LHCN-M2 (cell line): ENCODE data around the gene SLC6A1. TPM values are rescaled to one million over a fixed set of nuclear protein-coding genes. Genes with fewer than 3 reads are reported as not detected.
"Not testable (repeated sequence)": the region's sequence is repeated elsewhere in the genome, so short reads cannot be mapped to it uniquely, and the experiment has no call there.

Source experiments
- DNase-seq: peaks from one replicate; pipeline ENCODE4 v3.0.0-alpha.2; 2012; ENCODE audit warnings: low read depth
- total RNA-seq: library from RNA; depleted of rRNA; stranded (reverse); fragments of >200 nt; gene quantifications from 2 replicates; pipeline ENCODE4 v1.2.3, GENCODE V29; 2014

Gene SLC6A1
- total RNA-seq, 1 experiment from 2014 or later = under 0.01 TPM

DNA sequence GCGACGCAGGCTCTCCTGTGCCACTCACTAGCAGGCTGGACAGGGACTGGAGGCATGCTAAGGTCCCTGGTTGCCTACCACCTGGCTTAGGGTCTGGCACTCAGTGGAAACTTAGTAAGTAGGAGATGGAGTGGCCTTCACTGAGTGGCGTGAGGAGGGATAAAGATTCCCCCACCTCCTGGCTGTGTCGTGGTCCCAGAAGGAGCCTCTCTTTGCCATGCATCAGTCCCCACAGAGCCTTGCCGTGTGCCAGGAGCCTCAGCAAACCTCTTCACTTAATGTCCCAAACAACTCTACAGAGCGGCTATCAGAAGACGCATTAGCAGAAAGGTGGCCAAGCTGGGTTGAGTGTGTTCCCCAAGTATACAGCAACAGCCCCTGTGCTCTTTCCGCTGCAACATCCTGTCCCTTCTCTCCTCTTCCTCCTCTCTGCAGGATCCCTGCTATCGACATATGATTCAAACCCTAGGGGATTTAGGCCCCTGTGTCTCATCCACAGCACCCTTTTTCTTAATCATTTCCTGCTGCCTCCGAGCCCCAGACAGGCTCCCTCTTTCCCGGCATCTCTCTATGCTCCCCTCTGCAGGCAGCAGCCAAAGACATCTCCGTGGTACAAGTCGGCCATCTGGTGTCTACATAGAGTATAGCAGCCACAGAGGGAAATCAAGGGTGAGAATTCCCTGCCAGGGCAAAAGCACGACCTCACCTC, 66.7 kb downstream of the SLC6A1 start:
- peak; percentile 69 for DNase-seq

DNA sequence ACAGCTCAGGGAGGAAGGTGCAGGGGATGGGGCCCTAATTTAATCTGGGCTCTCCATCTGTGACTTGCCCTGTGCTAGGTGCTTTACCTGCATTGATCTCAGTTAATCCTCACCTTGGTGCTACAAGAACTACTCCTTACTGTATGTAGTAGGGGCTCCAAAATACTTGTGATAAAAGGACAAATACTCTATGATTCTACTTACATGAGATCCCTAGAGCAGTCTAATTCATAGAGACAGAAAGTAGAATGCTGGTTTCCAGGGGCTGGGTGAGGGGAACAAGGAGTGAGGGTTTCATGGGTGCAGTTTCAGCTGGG, 67.2 kb downstream of the SLC6A1 start:
- DNase-seq = no peak

- DNase-seq = peak; percentile 50
These were observed 68.1 kb downstream of the SLC6A1 start for GRCh38 chr3:11060500-11061251.

GRCh38 chr3:11061268-11061871, 68.8 kb downstream of the SLC6A1 start:
- DNase-seq = not testable (repeated sequence)

- DNase-seq = no peak
These were observed 70.2 kb downstream of the SLC6A1 start for GRCh38 chr3:11062704-11063103.

DNA sequence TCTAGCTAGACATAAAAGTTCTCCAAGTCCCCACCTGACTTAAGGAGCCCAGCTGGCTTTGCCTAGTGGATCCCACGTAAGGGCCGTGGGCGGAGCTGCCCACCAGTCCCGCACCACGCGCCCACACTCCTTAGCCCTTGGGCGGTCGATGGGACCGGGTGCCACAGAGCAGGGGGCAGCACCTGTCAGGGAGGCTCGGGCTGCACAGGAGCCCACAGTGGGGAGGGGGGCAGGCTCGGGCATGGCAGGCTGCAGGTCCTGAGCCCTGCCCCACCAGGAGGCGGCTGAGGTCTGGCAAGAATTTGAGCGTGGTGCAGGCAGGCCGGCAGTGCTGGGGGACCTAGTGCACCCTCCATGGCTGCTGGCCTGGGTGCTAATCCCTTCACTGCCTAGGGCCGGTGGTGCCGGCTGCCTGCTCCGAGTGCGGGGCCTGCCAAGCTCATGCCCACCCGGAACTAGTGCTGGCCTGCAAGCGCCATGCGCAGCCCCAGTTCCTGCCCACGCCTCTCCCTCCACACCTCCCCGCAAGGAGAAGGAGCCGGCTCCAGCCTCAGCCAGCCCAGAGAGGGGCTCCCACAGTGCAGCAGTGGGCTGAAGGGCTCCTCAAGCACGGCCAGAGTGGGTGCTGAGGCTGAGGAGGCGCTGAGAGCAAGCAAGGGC, 78.7 kb downstream of the SLC6A1 start:
- no peak for DNase-seq

- no peak for DNase-seq
These were observed 80.1 kb downstream of the SLC6A1 start for GRCh38 chr3:11072631-11073030.

GRCh38 chr3:11074011-11074410, 81.5 kb downstream of the SLC6A1 start:
- DNase-seq = no peak

GRCh38 chr3:11074451-11074850, 81.9 kb downstream of the SLC6A1 start:
- DNase-seq = no peak

GRCh38 chr3:11075122-11075521, 82.6 kb downstream of the SLC6A1 start:
- not testable (repeated sequence) for DNase-seq

- DNase-seq = no peak
These were observed 84.2 kb downstream of the SLC6A1 start for GRCh38 chr3:11076711-11077110.

GRCh38 chr3:11077466-11077865, 84.9 kb downstream of the SLC6A1 start:
- DNase-seq = peak; percentile 24

GRCh38 chr3:11078826-11079515, 86.4 kb downstream of the SLC6A1 start:
- no peak for DNase-seq

GRCh38 chr3:11080492-11080891, 87.9 kb downstream of the SLC6A1 start:
- peak; percentile 42 for DNase-seq

DNA sequence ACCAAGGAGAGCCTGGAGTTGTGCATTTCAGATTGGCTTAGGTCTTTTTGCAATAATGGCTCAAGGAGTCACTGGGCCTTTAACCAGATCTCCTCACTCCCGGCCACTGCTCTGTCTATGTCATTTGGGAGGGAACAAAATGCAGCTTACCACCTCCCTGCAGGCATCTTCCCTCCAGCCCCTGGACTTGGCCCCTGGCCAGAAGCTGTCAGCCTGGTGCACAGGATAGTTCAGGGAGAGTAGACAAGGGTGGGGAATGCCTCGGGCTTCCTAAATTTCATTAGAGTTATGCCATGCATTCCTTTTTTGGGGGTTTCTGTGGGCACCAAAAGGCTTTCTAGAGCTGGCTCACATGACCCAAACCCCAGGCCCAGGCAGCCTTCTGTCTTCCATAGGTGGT, 91.5 kb downstream of the SLC6A1 start:
- no peak for DNase-seq

DNA sequence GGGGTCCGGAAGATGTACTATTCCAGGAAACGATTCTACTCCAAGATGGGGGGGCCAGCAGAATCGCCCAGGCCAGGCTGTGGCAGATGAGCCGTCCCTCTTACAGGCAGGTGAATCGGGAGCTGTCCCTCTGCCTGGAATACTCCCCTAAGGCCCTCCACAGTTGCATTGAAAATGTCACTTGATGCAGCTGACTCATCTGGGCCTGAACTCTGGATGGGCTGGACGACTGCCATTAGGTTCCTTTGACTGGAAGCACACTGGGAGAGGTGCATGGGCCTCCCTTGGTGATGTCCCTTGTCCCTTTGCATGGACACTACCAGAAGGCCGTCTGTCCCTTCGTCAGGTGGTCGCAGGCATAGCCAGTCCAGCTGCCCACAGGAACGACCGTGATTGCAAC, 92.1 kb downstream of the SLC6A1 start:
- no peak for DNase-seq

- peak; percentile 24 for DNase-seq
These were observed 92.7 kb downstream of the SLC6A1 start for GRCh38 chr3:11085093-11085840.

- DNase-seq = no peak
These were observed 94.3 kb downstream of the SLC6A1 start for GRCh38 chr3:11086856-11087255.

GRCh38 chr3:11088066-11088465, 95.5 kb downstream of the SLC6A1 start:
- DNase-seq = no peak

DNA sequence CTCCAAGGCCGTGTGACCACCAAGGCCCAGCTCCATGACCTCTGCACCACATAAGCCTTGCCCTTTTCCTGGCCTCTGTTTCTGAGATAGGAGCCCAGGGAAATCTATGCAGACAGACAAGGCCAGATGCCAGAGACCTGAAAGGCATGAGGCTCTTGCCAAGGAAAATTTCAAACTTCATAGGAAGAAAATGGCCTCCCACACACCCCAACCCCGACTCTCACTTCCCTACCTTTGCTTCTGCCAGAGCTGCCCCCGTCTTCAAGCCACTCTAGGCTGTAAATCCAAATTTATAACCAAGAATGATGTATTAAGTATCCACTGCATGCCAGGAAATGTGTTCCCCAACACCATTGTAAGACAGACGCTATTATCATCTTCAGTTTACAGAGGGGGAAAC, 96.3 kb downstream of the SLC6A1 start:
- no peak for DNase-seq
